GM19035 (cell line): Measurements from ENCODE around the gene BRD2.
"Not testable (repeated sequence)": the region's sequence is repeated elsewhere in the genome, so short reads cannot be mapped to it uniquely, and the experiment has no call there.

Experiments
- ATAC-seq: cut with Tn5 transposase; IDR thresholded peaks from one replicate; pipeline ENCODE4 v1.9.1; 2021; ENCODE audit not compliant: unreplicated experiment

Gene BRD2

DNA sequence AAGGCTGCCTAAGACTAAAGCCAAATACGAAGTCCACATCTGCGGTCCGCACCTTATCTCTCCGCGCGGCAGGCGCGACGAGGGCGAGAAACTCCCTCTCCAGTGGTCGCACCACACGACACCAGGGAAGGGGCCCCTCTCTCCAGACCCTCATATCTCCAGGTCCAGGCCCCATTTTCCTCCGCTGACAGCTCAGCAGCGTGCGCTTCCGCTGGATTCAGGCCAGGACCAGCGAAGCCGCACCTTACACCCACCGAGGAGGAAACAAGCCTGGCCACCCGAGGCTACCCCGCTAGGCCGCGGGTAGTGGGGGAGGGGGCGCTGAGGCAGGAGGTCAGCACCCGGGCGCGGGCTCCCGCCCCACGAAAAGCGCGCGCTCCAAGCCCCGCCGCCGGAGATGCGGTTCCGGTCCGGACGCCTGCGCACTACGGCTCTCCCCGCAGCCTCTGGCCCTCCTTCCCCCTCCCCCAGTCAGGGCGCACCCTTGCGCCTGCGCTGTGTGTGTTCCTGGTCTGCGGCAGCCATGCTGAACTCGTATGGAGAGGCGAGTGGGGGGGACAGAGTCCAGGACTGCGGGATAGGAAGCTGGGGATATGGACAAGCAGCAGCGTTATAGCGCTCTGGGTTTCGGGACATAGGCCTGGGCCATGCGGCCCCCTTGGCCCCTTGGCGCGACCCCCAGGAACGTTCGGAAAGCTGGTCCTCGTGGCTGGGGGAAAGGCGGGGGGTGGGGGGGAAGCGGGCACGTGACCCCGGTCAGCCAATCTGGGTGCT is at the start of gene BRD2:
Gene BRD2 (plus strand): TSS at position 502 of the 774 bp plus-strand sequence. CDS start 4,305 bp downstream, outside the sequence.
- ATAC-seq: peak; percentile 37

DNA sequence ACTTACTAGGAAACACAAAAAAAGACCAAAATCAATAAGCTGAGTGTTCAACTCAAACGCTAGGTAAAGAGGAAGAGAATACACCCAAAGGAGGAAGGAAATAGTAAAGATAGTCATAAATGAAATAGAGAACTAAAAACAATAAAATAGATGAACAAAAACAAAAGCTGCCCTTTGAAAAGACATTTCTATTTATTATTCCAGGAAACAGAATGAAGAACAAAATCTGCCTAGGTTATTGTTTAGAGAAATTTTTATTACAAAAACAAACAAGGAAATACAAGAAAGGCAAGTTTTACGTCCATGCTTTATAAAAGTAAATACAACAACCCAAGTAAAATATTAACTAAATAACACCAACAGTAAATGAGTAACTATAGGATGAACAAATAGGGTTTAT is 47.7 kb upstream of the BRD2 start:
- no peak for ATAC-seq

- no peak for ATAC-seq
Observed at GRCh38 chr6:32922083-32922482, 46.3 kb upstream of the BRD2 start.

GRCh38 chr6:32931211-32931610 is 37.2 kb upstream of the BRD2 start:
- no peak for ATAC-seq

DNA sequence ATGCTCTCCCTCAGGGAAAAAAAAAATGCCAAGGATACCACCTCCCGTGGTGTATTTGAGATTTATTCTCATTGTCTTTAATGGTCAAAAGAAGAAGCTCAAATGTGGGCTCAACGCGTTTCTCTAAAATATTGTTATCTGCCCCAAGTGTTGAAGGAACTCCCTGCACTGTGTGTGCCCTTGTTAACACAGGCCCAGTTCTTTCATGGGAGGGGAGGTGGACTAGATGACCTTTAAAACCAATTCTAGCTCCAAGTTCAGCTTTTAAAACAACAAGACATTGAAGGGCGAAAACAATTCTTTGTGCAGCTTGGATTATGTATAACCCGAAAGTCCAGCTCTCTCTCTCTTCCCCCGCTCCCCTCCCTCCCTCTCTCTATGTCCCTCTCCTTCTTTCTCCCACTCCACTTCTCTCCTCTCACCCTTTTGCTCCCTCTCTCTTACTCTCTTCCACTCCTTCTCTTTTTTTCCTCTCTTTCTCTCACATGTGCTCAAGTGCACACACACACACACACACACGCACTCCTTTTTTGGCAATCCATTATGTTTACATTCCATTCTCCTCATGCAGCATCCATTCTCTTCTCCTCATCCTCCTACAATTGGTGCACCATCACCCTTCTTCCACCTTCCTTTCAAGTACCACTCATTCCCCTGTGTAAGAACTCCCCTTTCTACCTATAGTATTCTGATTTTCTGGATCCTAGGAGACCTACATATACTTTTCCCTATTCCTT is 36.1 kb upstream of the BRD2 start:
- ATAC-seq: no peak

DNA sequence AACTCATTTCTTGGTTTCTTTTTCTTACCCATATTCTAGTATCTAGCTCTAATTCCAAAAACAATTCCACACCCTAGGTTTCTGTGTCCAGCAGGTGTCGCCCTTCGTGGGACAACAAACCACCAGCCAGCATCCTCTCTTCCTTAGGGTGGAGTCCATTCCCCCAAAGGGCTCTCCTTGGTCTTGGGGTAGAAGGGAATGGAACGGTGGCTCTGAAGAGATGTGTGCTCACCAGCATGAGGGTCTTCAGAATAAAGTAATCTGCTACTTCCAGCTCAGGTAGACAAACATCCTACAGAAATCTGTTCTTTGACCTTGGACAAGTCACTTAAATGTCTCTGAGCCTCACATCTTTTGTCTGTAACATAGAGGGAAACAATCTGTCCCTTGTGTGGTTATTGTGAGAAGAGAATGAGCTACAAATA is 34.7 kb upstream of the BRD2 start:
- ATAC-seq: no peak

GRCh38 chr6:32935551-32936238 is 32.7 kb upstream of the BRD2 start:
- ATAC-seq: no peak

GRCh38 chr6:32936239-32937152 is 31.9 kb upstream of the BRD2 start:
- ATAC-seq: no peak

DNA sequence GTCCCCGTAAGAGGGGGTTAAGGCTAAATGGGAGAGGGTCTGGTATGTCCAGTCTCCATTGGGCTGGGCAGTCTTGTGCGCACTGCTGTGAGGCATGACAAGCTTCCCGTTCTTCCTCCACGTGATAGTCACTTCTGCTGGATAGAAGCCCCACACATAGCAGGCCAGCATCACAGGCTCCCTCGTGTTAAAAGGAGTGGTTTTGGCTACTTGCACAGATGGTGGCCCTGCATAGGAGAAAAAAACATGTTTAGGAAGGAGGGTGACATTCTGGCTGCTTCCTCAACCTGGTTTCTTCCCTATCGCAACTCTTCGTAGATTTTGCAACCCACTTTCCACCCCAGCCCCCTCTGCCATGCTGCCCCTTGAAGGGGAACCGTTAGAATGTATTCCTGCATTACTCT is 31.2 kb upstream of the BRD2 start:
- ATAC-seq: no peak

DNA sequence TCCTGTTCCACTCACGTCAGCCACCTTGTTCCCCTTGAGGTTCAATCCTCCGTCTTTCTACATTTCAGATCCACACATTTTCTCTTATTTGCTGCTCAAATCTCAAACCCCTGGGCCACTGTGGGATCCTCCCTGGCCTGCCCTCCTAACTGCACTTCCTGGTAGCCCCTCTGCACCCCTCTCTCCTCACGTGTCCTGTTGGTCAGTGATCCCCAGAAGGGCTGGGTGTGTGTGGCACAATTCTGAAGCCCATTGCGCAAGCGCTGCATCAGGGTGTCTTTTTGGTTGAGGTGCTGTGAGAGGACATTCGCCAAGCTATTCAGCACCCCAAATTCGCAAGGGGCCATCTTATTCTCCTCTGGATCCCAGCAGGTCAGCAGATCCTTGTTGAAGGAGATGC is 29.9 kb upstream of the BRD2 start:
- no peak for ATAC-seq

- peak; percentile 47 for ATAC-seq
Observed at GRCh38 chr6:32940656-32941213, 27.7 kb upstream of the BRD2 start, which contains the start of gene HLA-DMB. Gene HLA-DMB (minus strand): TSS chr6:32941028. CDS start chr6:32940807, 221 bp downstream.

GRCh38 chr6:32941214-32941768 is 27.1 kb upstream of the BRD2 start:
- peak; percentile 55 for ATAC-seq

- not testable (repeated sequence) for ATAC-seq
Observed at GRCh38 chr6:32942555-32943123, 25.8 kb upstream of the BRD2 start.

GRCh38 chr6:32943864-32944649 is 24.3 kb upstream of the BRD2 start:
- ATAC-seq: peak; percentile 49

GRCh38 chr6:32945108-32945760 is 23.2 kb upstream of the BRD2 start:
- no peak for ATAC-seq

- no peak for ATAC-seq
Observed at GRCh38 chr6:32945953-32946352, 22.4 kb upstream of the BRD2 start.

DNA sequence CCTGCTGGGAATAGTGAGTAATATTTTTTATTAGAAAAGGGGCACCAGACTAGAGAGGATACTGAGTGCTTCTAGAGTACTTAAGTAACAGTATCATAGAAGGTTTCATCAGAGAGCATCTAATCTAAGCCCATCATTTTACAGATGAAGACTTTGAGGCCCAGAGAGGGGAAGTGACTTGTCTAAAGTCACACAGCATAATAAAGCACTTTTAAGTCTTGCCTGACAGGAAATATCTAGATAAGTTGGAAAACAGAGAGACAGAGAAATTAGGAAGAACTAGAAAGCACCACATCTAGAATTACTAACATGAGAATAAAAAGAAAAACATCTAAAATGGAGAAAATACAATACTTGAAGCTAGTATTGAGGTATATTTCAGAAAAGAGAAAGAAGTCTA is 21.5 kb upstream of the BRD2 start:
- no peak for ATAC-seq
